Measurements from ENCODE around the gene TMEM87B.

DNA sequence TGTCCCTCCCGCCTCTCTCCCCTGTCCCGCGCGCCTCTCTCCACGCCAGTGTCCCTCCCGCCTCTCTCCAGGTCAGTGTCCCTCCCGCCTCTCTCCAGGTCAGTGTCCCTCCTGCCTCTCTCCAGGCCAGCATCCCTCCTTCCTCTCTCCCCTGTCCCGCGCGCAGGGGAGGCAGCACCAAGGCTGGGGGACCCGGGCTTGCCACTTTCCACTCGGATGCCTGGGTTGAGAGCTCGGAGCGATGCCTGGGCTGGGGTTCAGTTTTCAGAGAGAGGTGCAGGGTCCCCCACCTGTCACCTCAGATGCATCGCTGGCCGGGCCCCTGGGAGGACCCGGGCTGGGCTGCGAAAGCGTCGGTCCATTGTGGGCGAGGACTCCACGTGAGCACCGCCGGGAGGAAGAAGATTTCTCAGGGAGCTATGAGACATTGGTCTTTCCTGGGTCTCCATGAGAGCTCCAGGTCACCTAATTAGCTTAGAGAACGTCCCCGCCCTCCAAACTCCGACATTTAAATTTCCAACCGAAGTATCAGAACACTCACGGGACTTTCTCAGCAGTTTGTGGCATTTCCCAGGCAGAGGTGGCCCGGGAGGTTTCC lies 85.2 kb downstream of the TMEM87B start:
- TF ChIP-seq, protein P1, sequence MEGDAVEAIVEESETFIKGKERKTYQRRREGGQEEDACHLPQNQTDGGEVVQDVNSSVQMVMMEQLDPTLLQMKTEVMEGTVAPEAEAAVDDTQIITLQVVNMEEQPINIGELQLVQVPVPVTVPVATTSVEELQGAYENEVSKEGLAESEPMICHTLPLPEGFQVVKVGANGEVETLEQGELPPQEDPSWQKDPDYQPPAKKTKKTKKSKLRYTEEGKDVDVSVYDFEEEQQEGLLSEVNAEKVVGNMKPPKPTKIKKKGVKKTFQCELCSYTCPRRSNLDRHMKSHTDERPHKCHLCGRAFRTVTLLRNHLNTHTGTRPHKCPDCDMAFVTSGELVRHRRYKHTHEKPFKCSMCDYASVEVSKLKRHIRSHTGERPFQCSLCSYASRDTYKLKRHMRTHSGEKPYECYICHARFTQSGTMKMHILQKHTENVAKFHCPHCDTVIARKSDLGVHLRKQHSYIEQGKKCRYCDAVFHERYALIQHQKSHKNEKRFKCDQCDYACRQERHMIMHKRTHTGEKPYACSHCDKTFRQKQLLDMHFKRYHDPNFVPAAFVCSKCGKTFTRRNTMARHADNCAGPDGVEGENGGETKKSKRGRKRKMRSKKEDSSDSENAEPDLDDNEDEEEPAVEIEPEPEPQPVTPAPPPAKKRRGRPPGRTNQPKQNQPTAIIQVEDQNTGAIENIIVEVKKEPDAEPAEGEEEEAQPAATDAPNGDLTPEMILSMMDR (IDR thresholded peaks at IDR 0.05 in 2 of 3, conservative IDR thresholded peaks at IDR 0.05 in 1 of 3; ENCODE audit: control insufficient read depth in 2 of 3, extremely low read depth in 1 of 3, insufficient read depth in 1 of 3, low read depth in 3 of 3, low read length in 3 of 3): no peak
- TF ChIP-seq, protein P2, sequence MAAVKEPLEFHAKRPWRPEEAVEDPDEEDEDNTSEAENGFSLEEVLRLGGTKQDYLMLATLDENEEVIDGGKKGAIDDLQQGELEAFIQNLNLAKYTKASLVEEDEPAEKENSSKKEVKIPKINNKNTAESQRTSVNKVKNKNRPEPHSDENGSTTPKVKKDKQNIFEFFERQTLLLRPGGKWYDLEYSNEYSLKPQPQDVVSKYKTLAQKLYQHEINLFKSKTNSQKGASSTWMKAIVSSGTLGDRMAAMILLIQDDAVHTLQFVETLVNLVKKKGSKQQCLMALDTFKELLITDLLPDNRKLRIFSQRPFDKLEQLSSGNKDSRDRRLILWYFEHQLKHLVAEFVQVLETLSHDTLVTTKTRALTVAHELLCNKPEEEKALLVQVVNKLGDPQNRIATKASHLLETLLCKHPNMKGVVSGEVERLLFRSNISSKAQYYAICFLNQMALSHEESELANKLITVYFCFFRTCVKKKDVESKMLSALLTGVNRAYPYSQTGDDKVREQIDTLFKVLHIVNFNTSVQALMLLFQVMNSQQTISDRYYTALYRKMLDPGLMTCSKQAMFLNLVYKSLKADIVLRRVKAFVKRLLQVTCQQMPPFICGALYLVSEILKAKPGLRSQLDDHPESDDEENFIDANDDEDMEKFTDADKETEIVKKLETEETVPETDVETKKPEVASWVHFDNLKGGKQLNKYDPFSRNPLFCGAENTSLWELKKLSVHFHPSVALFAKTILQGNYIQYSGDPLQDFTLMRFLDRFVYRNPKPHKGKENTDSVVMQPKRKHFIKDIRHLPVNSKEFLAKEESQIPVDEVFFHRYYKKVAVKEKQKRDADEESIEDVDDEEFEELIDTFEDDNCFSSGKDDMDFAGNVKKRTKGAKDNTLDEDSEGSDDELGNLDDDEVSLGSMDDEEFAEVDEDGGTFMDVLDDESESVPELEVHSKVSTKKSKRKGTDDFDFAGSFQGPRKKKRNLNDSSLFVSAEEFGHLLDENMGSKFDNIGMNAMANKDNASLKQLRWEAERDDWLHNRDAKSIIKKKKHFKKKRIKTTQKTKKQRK (IDR thresholded peaks at IDR 0.05; ENCODE audit: low read depth, low read length): no peak
- no peak for TF ChIP-seq MXI1 (IDR thresholded peaks at IDR 0.05; ENCODE audit: low read depth, low read length)
- no peak for TF ChIP-seq POLR2A (IDR thresholded peaks at IDR 0.05; ENCODE audit: low read depth, low read length)
- TF ChIP-seq, protein P3, sequence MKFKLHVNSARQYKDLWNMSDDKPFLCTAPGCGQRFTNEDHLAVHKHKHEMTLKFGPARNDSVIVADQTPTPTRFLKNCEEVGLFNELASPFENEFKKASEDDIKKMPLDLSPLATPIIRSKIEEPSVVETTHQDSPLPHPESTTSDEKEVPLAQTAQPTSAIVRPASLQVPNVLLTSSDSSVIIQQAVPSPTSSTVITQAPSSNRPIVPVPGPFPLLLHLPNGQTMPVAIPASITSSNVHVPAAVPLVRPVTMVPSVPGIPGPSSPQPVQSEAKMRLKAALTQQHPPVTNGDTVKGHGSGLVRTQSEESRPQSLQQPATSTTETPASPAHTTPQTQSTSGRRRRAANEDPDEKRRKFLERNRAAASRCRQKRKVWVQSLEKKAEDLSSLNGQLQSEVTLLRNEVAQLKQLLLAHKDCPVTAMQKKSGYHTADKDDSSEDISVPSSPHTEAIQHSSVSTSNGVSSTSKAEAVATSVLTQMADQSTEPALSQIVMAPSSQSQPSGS (IDR thresholded peaks at IDR 0.05; ENCODE audit: low read length): no peak
